T-helper 2 cell treated with Interferon-gamma antibody and Interleukin-4, amounts not matched to agents 5 μg/mL and 100 μg/mL, for 36 hours (primary cell): ENCODE measurements around the gene ZFR2.
"Not testable (repeated sequence)": the region's sequence is repeated elsewhere in the genome, so short reads cannot be mapped to it uniquely, and the experiment has no call there.

Source experiments
- DNase-seq: peaks from one replicate; pipeline ENCODE4 v3.0.0; 2021; ENCODE audit warnings: low spot score
- H3K27ac Mint-ChIP-seq: one replicate; pipeline ENCODE4 v1.8.0; 2021; ENCODE audit warnings: mild to moderate bottlenecking, mixed read lengths
- H3K27me3 Mint-ChIP-seq: one replicate; pipeline ENCODE4 v1.8.0; 2021; ENCODE audit warnings: low read depth, mixed read lengths
- H3K36me3 Mint-ChIP-seq: one replicate; pipeline ENCODE4 v1.8.0; 2021; ENCODE audit warnings: low read depth, mixed read lengths
- H3K4me1 Mint-ChIP-seq: one replicate; pipeline ENCODE4 v1.8.0; 2021; ENCODE audit warnings: low read depth, mixed read lengths
- H3K4me3 Mint-ChIP-seq: one replicate; pipeline ENCODE4 v1.8.0; 2022; ENCODE audit warnings: mild to moderate bottlenecking, moderate library complexity, mixed read lengths
- H3K9me3 Mint-ChIP-seq: one replicate; pipeline ENCODE4 v1.8.0; 2021; ENCODE audit warnings: mixed read lengths

Gene ZFR2

GRCh38 chr19:3893509-3894179 lies 24.8 kb upstream of the ZFR2 start:
- Mint-ChIP-seq H3K4me3 (no peak overlapping the region), H3K27me3 (no peaks in the 10 kb centered on the region), H3K9me3 (peaks cover 6% of the 10 kb centered on the region), H3K27ac (no peak overlapping the region), H3K4me1 (peaks cover 4% of the 10 kb centered on the region), H3K36me3 (no peaks in the 10 kb centered on the region)
- DNase-seq: no peak

GRCh38 chr19:3890591-3890990 lies 21.8 kb upstream of the ZFR2 start:
- no peaks in the 10 kb centered on the region for H3K36me3 Mint-ChIP-seq

GRCh38 chr19:3882041-3882384 lies 13.2 kb upstream of the ZFR2 start:
- Mint-ChIP-seq H3K27ac (no peak overlapping the region), H3K9me3 (no peaks in the 10 kb centered on the region), H3K4me1 (no peaks in the 10 kb centered on the region), H3K27me3 (peaks cover 28% of the 10 kb centered on the region), H3K36me3 (no peaks in the 10 kb centered on the region), H3K4me3 (no peak overlapping the region)
- DNase-seq: no peak

More at GRCh38 chr19:3890591-3890990, 21.8 kb upstream of the ZFR2 start:
- no peaks in the 10 kb centered on the region for H3K9me3 Mint-ChIP-seq
- no peak for DNase-seq
- no peaks in the 10 kb centered on the region for H3K27me3 Mint-ChIP-seq
- no peaks in the 10 kb centered on the region for H3K4me1 Mint-ChIP-seq
- no peak overlapping the region for H3K4me3 Mint-ChIP-seq
- no peak overlapping the region for H3K27ac Mint-ChIP-seq

GRCh38 chr19:3881272-3882040 lies 12.6 kb upstream of the ZFR2 start:
- no peak overlapping the region for H3K27ac Mint-ChIP-seq
- no peak overlapping the region for H3K4me3 Mint-ChIP-seq
- H3K27me3 Mint-ChIP-seq: peaks cover 29% of the 10 kb centered on the region
- no peaks in the 10 kb centered on the region for H3K9me3 Mint-ChIP-seq
- H3K36me3 Mint-ChIP-seq: no peaks in the 10 kb centered on the region
- no peaks in the 10 kb centered on the region for H3K4me1 Mint-ChIP-seq
- no peak for DNase-seq

GRCh38 chr19:3880471-3881271 lies 11.8 kb upstream of the ZFR2 start, which contains the start of gene ATCAY:
ATCAY (plus strand) TSS chr19:3880685; CDS start chr19:3885768, 5,083 bp downstream.
- no peaks in the 10 kb centered on the region for H3K4me1 Mint-ChIP-seq
- H3K4me3 Mint-ChIP-seq: no peak within 1 kb of the TSS
- no peaks in the 10 kb centered on the region for H3K36me3 Mint-ChIP-seq
- H3K9me3 Mint-ChIP-seq: no peaks in the 10 kb centered on the region
- H3K27ac Mint-ChIP-seq: no peak within 1 kb of the TSS
- H3K27me3 Mint-ChIP-seq: peaks cover 29% of the 10 kb centered on the region
- no peak for DNase-seq

GRCh38 chr19:3879656-3880055 lies 10.8 kb upstream of the ZFR2 start:
- no peak overlapping the region for H3K27ac Mint-ChIP-seq

GRCh38 chr19:3874695-3875094 lies 5.9 kb upstream of the ZFR2 start:
- H3K4me3 Mint-ChIP-seq, H3K27ac Mint-ChIP-seq, H3K9me3 Mint-ChIP-seq, DNase-seq, H3K4me1 Mint-ChIP-seq, H3K27me3 Mint-ChIP-seq, H3K36me3 Mint-ChIP-seq: not testable (repeated sequence)

More at GRCh38 chr19:3879656-3880055, 10.8 kb upstream of the ZFR2 start:
- no peak for DNase-seq
- no peaks in the 10 kb centered on the region for H3K36me3 Mint-ChIP-seq
- no peak overlapping the region for H3K4me3 Mint-ChIP-seq
- no peaks in the 10 kb centered on the region for H3K4me1 Mint-ChIP-seq
- no peaks in the 10 kb centered on the region for H3K9me3 Mint-ChIP-seq
- peaks cover 29% of the 10 kb centered on the region for H3K27me3 Mint-ChIP-seq

GRCh38 chr19:3873151-3873550 lies 4.3 kb upstream of the ZFR2 start:
- Mint-ChIP-seq H3K4me1 (no peaks in the 10 kb centered on the region), H3K27me3 (peaks cover 12% of the 10 kb centered on the region), H3K36me3 (peaks cover 3% of the 10 kb centered on the region), H3K9me3 (peaks cover 7% of the 10 kb centered on the region), H3K4me3 (no peak overlapping the region), H3K27ac (no peak overlapping the region)
- no peak for DNase-seq

- Mint-ChIP-seq H3K27ac (no peak overlapping the region), H3K9me3 (peaks cover 7% of the 10 kb centered on the region), H3K27me3 (peaks cover 27% of the 10 kb centered on the region), H3K4me1 (no peaks in the 10 kb centered on the region), H3K36me3 (peaks cover 3% of the 10 kb centered on the region), H3K4me3 (no peak overlapping the region)
- no peak for DNase-seq
These were observed 668 bp downstream of the ZFR2 start for GRCh38 chr19:3867971-3868769.

GRCh38 chr19:3866910-3867638 lies 1.8 kb downstream of the ZFR2 start:
- H3K27ac Mint-ChIP-seq: no peak overlapping the region
- no peaks in the 10 kb centered on the region for H3K4me1 Mint-ChIP-seq
- peaks cover 27% of the 10 kb centered on the region for H3K27me3 Mint-ChIP-seq
- H3K36me3 Mint-ChIP-seq: peaks cover 3% of the 10 kb centered on the region
- H3K9me3 Mint-ChIP-seq: peaks cover 7% of the 10 kb centered on the region
- H3K4me3 Mint-ChIP-seq: no peak overlapping the region
- no peak for DNase-seq

- Mint-ChIP-seq H3K4me1 (no peaks in the 10 kb centered on the region), H3K36me3 (no peaks in the 10 kb centered on the region), H3K27ac (no peak overlapping the region), H3K9me3 (no peaks in the 10 kb centered on the region), H3K27me3 (peaks cover 19% of the 10 kb centered on the region), H3K4me3 (no peak overlapping the region)
- no peak for DNase-seq
These were observed 5.2 kb downstream of the ZFR2 start for GRCh38 chr19:3863648-3864047.

GRCh38 chr19:3862826-3863500 lies 5.9 kb downstream of the ZFR2 start:
- Mint-ChIP-seq H3K9me3 (no peaks in the 10 kb centered on the region), H3K36me3 (no peaks in the 10 kb centered on the region), H3K4me1 (no peaks in the 10 kb centered on the region), H3K4me3 (no peak overlapping the region), H3K27ac (no peak overlapping the region), H3K27me3 (peaks cover 15% of the 10 kb centered on the region)
- DNase-seq: no peak
